ENCODE results near the gene RASL10B.

- no peak for TF ChIP-seq POLR2A (IDR thresholded peaks at IDR 0.05)
- TF ChIP-seq CTCF (IDR thresholded peaks at IDR 0.05) = no peak
- no peak for TF ChIP-seq EP300 (IDR thresholded peaks at IDR 0.05)
Observed at GRCh38 chr17:35791681-35792350, 60.4 kb downstream of the RASL10B start.
